Measurements from ENCODE around the gene SDS.

SDS gene

GRCh38 chr12:113398346-113399290, 5.1 kb downstream of the SDS start:
- DNase-seq = no peak

- no peak for DNase-seq
Measured at GRCh38 chr12:113397497-113398197, 6.0 kb downstream of the SDS start.

- DNase-seq = no peak
Measured at GRCh38 chr12:113396828-113397496, 6.7 kb downstream of the SDS start.

- no peak for DNase-seq
Measured at GRCh38 chr12:113396200-113396599, 7.5 kb downstream of the SDS start.

DNA sequence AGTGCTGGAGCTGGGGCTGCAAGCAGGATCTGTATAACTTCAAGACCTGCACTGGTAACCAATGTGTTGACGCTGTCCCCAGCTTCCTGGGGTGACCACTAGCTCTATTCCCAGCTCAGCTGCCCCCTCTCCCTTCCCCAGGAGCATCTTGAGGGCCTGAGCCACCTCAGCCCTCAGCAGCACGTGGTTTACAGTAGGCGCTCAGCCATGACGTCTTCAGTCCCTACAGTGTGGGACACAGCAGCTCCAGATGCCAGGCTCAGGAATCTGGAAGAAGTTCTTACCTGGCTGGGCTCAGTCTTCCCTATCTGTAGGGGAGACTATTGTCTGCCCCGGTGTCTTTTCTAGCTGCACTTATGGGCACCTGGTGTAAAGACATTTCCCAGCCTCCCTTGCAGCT, 8.6 kb downstream of the SDS start:
- DNase-seq = no peak

DNA sequence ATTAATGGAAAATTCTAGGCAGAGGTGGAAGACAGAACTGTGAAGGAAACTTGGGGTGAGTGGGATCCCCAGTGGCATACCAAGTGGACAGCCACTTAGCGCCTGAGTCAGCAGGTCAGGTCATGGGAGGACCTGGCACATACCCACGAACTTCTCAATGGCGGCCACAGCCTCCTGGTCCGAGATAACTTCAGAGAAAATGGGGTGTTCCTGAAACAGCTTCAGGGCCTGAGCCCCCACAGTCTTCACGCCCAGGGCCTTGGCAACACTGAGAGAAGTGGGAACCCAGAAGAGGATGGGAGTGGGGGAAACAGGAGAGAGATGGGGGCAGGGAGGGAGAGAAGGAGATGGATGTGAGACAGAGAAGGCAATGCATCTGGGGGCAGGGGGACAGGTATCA, 9.9 kb downstream of the SDS start:
- no peak for DNase-seq

DNA sequence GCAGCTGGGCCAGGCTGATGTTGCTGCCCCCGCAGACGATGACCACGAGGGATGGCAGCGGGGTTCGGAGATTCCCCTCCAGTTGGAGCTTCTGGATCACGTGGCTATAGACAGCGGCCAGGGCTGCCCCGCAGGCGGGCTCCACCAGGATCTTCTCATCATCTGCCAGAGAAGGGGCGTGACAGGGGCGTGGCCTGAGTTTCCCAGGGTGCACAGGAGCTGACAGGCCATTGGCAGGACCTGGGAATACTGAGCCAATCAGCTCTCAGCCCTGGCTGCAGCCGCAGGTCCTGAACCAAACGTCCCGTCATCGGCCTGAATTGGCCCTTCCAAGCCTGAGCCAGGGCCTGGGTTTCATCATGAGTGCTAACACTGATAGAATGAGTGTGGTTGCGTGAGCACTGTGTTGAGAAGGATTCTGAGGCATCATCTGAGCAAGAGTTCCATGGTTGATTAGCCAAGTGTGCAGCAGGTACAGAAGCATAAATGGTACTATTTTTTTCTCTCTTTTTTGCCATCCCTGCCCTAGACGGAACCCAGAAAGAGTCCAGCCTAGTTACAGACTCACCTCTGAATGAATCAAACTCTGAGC, 10.6 kb downstream of the SDS start:
- DNase-seq = no peak

DNA sequence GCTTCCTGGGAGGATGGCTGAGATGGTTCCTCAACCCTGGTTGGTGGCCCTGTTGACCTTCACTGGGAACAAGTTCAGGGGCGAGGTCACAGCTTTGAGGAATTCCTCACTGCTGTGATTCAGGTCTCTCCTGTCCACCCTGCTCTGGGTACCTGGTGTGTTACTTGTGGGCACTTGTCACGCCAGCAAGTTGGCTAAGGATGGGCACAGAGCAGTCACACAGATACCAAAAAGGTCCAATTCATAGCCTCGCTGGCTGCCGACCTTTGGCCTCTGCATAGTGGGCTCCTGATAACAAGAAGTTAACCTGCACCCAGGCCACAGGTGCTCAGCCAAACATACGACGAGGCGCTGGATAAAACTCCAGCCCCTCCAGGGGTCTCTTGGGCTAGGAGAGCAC, 11.2 kb downstream of the SDS start:
- DNase-seq = no peak

DNA sequence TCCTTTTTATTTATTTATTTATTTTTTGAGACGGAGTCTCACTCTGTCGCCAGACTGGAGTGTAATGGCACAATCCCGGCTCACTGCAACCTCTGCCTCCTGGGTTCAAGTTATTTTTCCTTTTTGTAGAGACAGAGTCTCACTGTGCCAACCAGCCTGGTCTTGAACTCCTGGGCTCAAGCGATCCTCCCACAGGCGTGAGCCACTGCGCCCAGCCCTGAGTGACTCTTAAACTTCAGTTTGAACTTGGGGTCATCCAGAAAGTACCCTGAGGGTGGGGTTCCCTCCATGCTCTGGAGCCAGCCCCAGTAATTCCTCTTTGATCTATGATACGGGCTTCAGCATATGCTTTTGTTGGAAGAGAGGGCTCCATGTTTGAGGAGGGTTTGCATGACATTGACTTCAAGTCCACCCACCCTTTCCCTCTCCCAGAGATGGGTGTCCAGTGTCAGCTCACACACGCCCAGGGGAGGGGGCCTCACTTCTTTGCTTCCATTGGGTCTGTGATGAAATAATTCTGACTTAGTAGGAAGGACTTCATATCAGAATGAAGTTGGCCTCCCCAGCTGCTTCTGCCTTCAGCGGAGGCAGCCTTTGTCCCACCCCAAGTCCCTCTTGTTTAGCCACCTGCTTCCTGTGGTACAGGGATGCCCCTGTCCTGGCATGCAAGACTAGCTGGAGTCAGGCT, 11.9 kb downstream of the SDS start:
- DNase-seq = no peak

DNA sequence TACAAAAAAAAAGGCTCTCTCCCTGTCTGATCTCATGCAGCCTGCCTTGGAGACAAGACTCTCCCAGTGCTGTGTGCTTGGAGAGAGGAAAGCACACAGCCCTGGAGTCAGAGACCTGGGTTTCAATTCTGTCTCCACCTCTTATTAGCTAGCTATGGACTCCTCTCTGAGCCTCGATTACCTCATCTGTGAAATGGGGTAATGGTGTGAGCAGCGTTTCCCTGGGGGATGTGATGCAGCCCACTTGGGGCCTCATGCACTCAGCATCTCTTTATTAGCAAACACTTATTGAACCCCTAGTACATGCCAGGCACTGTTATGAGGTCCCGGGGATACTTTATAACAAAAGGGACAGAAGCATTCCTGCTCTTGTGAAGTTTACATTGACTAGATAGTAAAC, 12.5 kb downstream of the SDS start:
- no peak for DNase-seq

DNA sequence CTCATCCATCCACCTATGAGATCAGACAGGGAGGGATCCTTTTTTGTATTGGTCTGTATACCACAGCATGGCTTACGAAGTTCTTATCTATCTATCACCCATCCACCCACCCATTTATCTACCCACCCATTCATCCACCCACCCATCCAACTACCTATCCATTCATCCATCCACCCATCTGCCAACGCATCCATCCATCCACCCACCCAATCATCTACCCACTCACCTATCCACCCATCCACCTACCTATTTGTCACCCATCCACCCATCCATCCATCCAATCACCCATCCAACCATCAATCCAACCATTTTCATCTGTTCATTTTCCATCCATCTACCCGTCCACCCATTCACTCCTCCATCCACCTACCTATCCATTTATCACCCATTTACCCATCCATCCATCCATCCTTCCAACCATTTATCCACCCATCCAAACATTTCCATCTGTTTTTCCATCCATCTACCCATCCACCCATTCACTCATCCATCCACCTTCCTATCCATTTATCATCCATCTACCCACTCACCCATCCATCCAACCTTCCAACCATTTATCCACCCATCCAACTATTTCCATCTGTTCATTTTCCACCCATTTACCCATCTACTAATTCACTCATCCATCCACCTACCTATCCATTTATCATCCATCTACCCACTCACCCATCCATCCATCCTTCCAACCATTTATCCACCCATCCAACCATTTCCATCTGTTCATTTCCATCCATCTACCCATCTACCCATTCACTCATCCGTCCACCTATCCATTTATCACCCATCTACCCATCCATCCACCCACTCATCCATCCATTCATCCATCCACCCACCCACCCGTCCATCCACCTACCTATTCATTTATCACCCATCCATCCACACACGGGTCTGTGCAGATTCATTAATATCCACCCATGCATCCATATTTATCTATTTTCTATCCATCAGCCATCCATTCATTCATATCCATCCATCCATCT, 13.3 kb downstream of the SDS start:
- DNase-seq = no peak

GRCh38 chr12:113388351-113388750, 15.3 kb downstream of the SDS start:
- no peak for DNase-seq

DNA sequence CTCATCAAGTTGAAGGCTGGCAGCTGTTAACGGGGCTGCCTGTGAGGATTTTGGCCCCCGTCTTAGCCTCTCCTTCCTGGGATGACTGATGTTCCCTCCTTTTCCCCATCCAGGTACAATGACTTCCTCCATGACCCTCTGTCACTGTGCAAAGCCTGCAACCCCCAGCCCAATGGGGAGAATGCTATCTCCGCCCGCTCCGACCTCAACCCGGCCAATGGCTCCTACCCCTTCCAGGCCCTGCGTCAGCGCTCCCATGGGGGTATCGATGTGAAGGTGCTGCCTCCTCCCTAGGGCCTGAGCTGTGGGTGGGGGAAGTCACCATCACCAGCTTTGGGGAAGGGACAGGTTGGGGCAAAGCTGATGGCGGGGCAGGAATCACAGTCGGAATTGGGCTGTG, 16.1 kb downstream of the SDS start:
- DNase-seq = no peak

DNA sequence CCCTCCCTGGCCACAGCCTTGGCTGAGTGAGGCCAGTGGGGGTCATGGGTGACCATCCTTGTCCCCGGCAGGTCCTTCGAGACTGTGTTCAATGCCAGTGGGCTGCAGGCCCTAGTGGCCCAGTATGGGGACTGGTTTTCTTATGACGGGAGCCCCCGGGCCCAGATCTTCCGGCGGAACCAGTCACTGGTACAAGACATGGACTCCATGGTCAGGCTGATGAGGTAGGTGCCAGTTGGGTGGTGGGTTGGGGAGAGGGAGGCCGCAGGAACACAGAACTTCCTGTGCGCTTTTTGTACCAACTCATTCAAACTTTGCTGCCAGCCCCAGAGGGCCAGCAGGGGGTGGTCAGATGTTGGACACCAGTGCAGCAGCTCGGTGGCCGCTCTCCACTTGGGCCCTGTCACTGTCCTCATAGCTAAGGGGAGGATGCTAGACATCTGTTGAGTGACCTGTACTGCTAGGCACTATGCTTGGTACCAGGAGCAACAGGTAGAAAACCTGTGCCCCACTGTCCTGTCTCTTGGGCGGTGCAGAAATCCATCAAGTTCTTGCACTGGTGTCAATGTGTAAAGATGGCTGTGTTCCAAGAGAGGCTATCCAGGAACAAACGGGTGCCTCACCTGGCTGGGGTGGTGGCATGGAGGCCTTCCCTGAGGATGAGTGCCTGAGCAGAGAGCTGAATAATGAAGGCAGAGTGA, 16.7 kb downstream of the SDS start:
- DNase-seq = no peak

DNA sequence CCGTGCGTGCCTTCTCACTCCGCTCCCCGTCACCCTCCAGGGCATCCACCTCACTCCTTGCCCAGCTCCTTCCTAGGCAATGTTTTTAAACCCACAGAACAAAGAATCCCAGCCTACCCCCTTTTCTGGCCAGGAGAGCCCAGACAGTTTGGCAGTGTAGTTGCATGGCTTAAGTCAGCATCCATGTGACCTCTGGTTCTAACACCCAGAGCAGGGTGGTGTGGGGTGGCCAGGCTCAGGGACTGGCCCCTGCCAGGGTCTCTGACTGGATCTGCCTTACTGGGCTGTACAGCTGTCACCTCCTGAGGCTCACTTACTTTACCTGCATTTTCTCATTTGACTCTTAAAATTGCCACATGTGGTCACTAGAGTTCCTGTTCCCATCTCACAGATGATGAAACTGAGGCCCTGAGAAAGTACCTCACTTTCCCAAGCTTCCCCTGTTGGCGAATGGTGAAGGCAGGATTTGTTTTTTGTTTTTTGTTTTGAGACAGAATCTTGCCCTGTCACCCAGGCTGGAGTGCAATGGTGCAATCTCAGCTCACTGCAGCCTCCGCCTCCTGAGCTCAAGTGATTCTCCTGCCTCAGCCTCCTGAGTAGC, 18.3 kb downstream of the SDS start:
- DNase-seq = no peak

DNA sequence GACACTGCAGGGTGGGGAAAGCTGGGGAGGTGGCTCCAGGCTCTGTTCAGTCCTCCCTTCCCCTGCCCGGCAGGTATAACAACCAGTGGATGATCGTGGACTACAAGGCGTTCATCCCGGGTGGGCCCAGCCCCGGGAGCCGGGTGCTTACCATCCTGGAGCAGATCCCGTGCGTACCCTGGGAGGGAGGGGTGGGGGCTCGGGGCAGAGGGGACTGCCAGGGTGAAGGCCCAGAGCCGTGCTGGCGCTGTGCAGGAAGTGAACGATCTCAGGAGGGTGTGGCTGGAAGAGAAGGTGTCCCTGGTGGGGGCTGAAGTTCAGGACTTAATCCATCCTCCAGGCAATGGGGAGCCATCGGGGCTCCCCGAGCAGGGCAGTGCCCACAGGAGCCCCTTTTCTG, 18.9 kb downstream of the SDS start:
- DNase-seq = no peak

- no peak for DNase-seq
Measured at GRCh38 chr12:113382206-113382605, 21.5 kb downstream of the SDS start.

DNA sequence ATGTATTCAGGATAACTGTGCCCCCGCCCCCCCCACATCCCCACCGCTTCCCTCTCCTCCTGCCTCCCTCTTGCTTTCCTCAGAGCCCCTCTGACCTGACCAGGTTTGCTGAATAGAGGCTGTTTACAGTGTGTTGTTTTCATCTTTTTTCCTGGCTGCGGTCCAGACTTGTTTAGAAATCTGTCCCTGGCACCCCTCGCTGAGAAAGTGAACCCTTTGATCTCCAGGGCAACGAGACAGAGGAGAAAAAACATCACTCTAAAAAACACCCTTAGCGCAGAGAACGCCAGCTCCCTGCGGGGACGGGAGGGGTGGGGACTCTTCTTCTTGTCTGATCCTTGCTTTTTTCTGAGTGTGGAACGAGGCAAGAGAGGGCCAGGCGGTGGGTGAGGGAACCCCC, 22.5 kb downstream of the SDS start:
- no peak for DNase-seq

DNA sequence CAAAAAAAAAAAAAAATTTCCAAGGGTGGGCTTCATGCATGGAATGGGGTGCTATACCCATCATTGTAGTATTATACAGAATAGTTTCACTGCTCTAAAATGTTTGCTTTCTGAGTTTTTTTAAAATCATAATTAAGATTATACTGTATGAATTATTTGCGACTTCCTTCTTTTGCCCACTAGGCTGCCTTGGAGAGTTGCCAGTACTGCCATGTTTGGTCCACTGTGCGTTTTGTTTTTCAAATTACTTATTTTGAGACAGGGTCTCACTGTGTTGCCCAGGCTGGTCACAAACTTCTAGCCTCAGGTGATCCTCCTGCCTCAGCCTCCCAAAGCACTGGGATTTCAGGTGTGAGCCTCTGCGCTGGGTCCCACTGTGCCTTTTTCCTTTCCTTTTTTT, 25.4 kb downstream of the SDS start:
- DNase-seq = no peak

DNA sequence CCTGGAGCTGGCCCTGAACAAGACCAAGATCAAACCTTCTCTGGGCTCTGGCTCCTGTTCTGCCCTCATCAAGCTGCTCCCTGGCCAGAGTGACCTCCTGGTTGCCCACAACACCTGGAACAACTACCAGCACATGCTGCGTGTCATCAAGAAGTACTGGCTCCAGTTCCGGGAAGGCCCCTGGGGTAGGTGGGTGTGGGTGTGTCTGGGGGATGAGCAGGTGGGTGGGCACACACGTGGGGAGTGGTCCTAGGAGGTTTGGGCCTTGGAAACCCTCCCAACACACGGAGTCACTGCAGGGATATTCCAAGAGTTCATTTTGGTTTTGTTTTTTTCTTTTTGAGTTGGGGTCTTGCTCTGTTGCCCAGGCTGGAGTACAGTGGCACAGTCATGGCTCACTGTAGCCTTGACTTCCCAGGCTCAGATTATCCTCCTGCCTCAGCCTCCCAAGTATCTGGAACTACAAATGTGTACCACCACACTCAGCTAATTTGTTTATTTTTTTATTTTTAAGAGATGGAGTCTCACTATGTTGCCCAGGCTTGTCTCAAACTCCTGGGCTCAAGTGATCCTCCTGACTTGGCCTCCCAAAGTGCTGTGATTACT, 28.8 kb downstream of the SDS start:
- DNase-seq = no peak

Measured in left hindlimb (tissue), 1 donor.